Keratinocyte (primary cell): ENCODE data around the gene NUCKS1. TPM values are rescaled to one million over a fixed set of nuclear protein-coding genes. Genes with fewer than 3 reads are reported as not detected.

Experiments
- DNase-seq: peaks from one replicate; pipeline ENCODE4 v3.0.0-alpha.2; 2011; ENCODE audit warnings: low read depth, missing footprints, low spot score
- FAIRE-seq: peaks from 2 replicates; lab custom pipeline; 2011; peaks lifted over from hg19 to GRCh38; lab: Jason Lieb, UNC
- H2AFZ ChIP-seq: 2 replicates; pipeline ENCODE4 v1.6.0; 2012; ENCODE audit warnings: low read length, control low read depth, inconsistent platforms; ENCODE audit not compliant: control insufficient read depth
- H3K27ac ChIP-seq: 2 replicates; pipeline ENCODE4 v1.5.1; 2011; ENCODE audit warnings: low read length; ENCODE audit not compliant: control insufficient read depth, insufficient read depth
- H3K27me3 ChIP-seq: 3 replicates; pipeline ENCODE4 v1.6.0; 2011; ENCODE audit warnings: low read length; ENCODE audit not compliant: control insufficient read depth, insufficient read depth; ENCODE audit errors: extremely low read depth
- H3K36me3 ChIP-seq, 2 experiments: 2 replicates in 1 of 2; 3 replicates in 1 of 2; pipeline ENCODE4 v1.5.1; 2011; ENCODE audit warnings: low read length in 2 of 2, mild to moderate bottlenecking in 1 of 2; ENCODE audit not compliant: control insufficient read depth in 2 of 2, insufficient read depth in 2 of 2; ENCODE audit errors: extremely low read depth in 1 of 2
- H3K4me1 ChIP-seq: 3 replicates; pipeline ENCODE4 v1.5.1; 2011; ENCODE audit warnings: low read length; ENCODE audit not compliant: control insufficient read depth, insufficient read depth; ENCODE audit errors: extremely low read depth
- H3K4me2 ChIP-seq: 3 replicates; pipeline ENCODE4 v1.6.0; 2011; ENCODE audit warnings: low read depth, low read length; ENCODE audit not compliant: control insufficient read depth, insufficient read depth; ENCODE audit errors: extremely low read depth
- H3K4me3 ChIP-seq, 3 experiments: fragments of 200-600 bp in 1 of 3; sonication (generic) in 1 of 3; 2 replicates in 2 of 3; 3 replicates in 1 of 3; pipeline ENCODE4 v1.5.1; 2011 to 2016; ENCODE audit warnings: low read length in 3 of 3, mild to moderate bottlenecking in 3 of 3, control low read depth in 2 of 3, inconsistent platforms in 1 of 3, low read depth in 1 of 3, mixed read lengths in 1 of 3, mixed run types in 1 of 3, moderate library complexity in 1 of 3; ENCODE audit not compliant: control insufficient read depth in 2 of 3, insufficient read depth in 2 of 3; ENCODE audit errors: extremely low read depth in 1 of 3
- H3K79me2 ChIP-seq: 2 replicates; pipeline ENCODE4 v1.6.0; 2012; ENCODE audit warnings: low read length; ENCODE audit not compliant: control insufficient read depth, insufficient read depth
- H3K9ac ChIP-seq: 3 replicates; pipeline ENCODE4 v1.6.0; 2011; ENCODE audit warnings: low read length; ENCODE audit not compliant: control insufficient read depth, insufficient read depth; ENCODE audit errors: extremely low read depth
- H3K9me1 ChIP-seq: 3 replicates; pipeline ENCODE4 v1.6.0; 2011; ENCODE audit warnings: low read length; ENCODE audit not compliant: control insufficient read depth, insufficient read depth; ENCODE audit errors: extremely low read depth
- H3K9me3 ChIP-seq: 2 replicates; pipeline ENCODE4 v1.5.1; 2012; ENCODE audit warnings: low read depth, low read length; ENCODE audit not compliant: control insufficient read depth
- H4K20me1 ChIP-seq: 3 replicates; pipeline ENCODE4 v1.6.0; 2011; ENCODE audit warnings: low read length; ENCODE audit not compliant: control insufficient read depth, insufficient read depth; ENCODE audit errors: extremely low read depth
- CTCF ChIP-seq, 3 experiments: IDR thresholded peaks in 1 of 3; conservative IDR thresholded peaks in 1 of 3; optimal IDR thresholded peaks in 1 of 3; 2 replicates in 2 of 3; 3 replicates in 1 of 3; pipeline versions ENCODE3 to v1.5.1; 2011; ENCODE audit warnings: low read length in 3 of 3, mild to moderate bottlenecking in 3 of 3, moderate library complexity in 2 of 3, control low read depth in 1 of 3, inconsistent platforms in 1 of 3; ENCODE audit not compliant: insufficient read depth in 2 of 3; ENCODE audit errors: extremely low read depth in 1 of 3
- EZH2 ChIP-seq: IDR thresholded peaks from one replicate; pipeline ENCODE4 v1.6.1; 2012; ENCODE audit warnings: inconsistent platforms, mild to moderate bottlenecking, low read length, moderate library complexity
- dilution Hi-C: fragments of 300-500 bp; cut with MboI; formaldehyde crosslinking; loops from one replicate; pipeline ENCODE4 v1.7.0; 2020; ENCODE audit warnings: low sequenced_read_pairs; ENCODE audit not compliant: extremely low pct_ligation_motif_present
- polyA plus RNA-seq, 5 experiments: library from polyadenylated mRNA; depleted of rRNA in 3 of 5; stranded (reverse) in 3 of 5; stranded (forward) in 1 of 5; unstranded in 1 of 5; fragments of >200 nt; gene quantifications; 1 replicate in 1 of 5; 2 replicates in 3 of 5; 3 replicates in 1 of 5; pipeline versions ENCODE4 v1.2.1 to v1.2.3, GENCODE V29; 2011 to 2012; ENCODE audit warnings: missing spikeins in 2 of 5, low read depth in 1 of 5, low replicate concordance in 1 of 5

The NUCKS1 gene
- polyA plus RNA-seq, 1 donor (not counting 4 experiments of a cell fraction or from before 2014, with no cell fraction given), result 71.6 TPM

GRCh38 chr1:205678286-205679111, 71.5 kb downstream of the NUCKS1 start:
- H3K79me2 ChIP-seq, result peaks cover 4% of the 10 kb centered on the region
- no peak for DNase-seq
- H4K20me1 ChIP-seq, result no peaks in the 10 kb centered on the region
- no peak for FAIRE-seq
- TF ChIP-seq CTCF (optimal IDR thresholded peaks at IDR 0.05 in 1 of 3, IDR thresholded peaks at IDR 0.05 in 1 of 3, conservative IDR thresholded peaks at IDR 0.05 in 1 of 3; ENCODE audit: extremely low read depth in 1 of 3, insufficient read depth in 2 of 3, low read length in 3 of 3), result no peak
- no peak for TF ChIP-seq EZH2
- H3K4me2 ChIP-seq, result peak overlapping the region; percentile 88
- H3K36me3 ChIP-seq, result peaks cover 0 to 2% of the 10 kb centered on the region in 2 experiments
- H3K27ac ChIP-seq, result no peak overlapping the region
- H2AFZ ChIP-seq, result no peak overlapping the region
- dilution Hi-C loops, result no loop called here
- no peaks in the 10 kb centered on the region for H3K27me3 ChIP-seq
- H3K9ac ChIP-seq, result no peak overlapping the region
- peaks cover 12% of the 10 kb centered on the region for H3K4me1 ChIP-seq
- no peak overlapping the region for H3K4me3 ChIP-seq
- no peaks in the 10 kb centered on the region for H3K9me3 ChIP-seq
- no peaks in the 10 kb centered on the region for H3K9me1 ChIP-seq

- H3K4me2 ChIP-seq, result no peak overlapping the region
- H3K27ac ChIP-seq, result no peak overlapping the region
- no peaks in the 10 kb centered on the region for H3K27me3 ChIP-seq
- TF ChIP-seq EZH2, result no peak
- no peak for TF ChIP-seq CTCF (optimal IDR thresholded peaks at IDR 0.05 in 1 of 3, IDR thresholded peaks at IDR 0.05 in 1 of 3, conservative IDR thresholded peaks at IDR 0.05 in 1 of 3; ENCODE audit: extremely low read depth in 1 of 3, insufficient read depth in 2 of 3, low read length in 3 of 3)
- peaks cover 14% of the 10 kb centered on the region for H3K4me1 ChIP-seq
- no peaks in the 10 kb centered on the region for H4K20me1 ChIP-seq
- no peak overlapping the region for H3K4me3 ChIP-seq
- DNase-seq, result no peak
- H3K79me2 ChIP-seq, result peaks cover 4% of the 10 kb centered on the region
- no peak for FAIRE-seq
- H3K9me3 ChIP-seq, result no peaks in the 10 kb centered on the region
- no peak overlapping the region for H3K9ac ChIP-seq
- no peaks in the 10 kb centered on the region for H3K9me1 ChIP-seq
- H2AFZ ChIP-seq, result no peak overlapping the region
- H3K36me3 ChIP-seq, result peaks cover 0 to 2% of the 10 kb centered on the region in 2 experiments
- dilution Hi-C loops, result no loop called here
Measured at GRCh38 chr1:205677167-205677566, 72.8 kb downstream of the NUCKS1 start.
